ENCODE measurements around the gene PTPRCAP.

Gene PTPRCAP

GRCh38 chr11:67456068-67456705, 18.7 kb upstream of the PTPRCAP start:
- H3K27ac Mint-ChIP-seq = no peak overlapping the region
- H3K9me3 Mint-ChIP-seq = no peaks in the 10 kb centered on the region
- peaks cover 36 to 84% of the 10 kb centered on the region in 2 donors for H3K4me1 Mint-ChIP-seq
- no peak overlapping the region for H3K4me3 Mint-ChIP-seq
- no peaks in the 10 kb centered on the region for H3K36me3 Mint-ChIP-seq
- no peak for ATAC-seq (replicated peaks)
- H3K27me3 Mint-ChIP-seq = no peaks in the 10 kb centered on the region
- no peak for DNase-seq

- H3K36me3 Mint-ChIP-seq = no peaks in the 10 kb centered on the region
- H3K27me3 Mint-ChIP-seq = no peaks in the 10 kb centered on the region
- H3K4me1 Mint-ChIP-seq = peaks cover 35 to 84% of the 10 kb centered on the region in 2 donors
- H3K4me3 Mint-ChIP-seq = no peak within 1 kb of the TSS
- DNase-seq (no peak), ATAC-seq (replicated peaks) (no peak)
- H3K27ac Mint-ChIP-seq = peak within 1 kb of the TSS; percentile 65
- H3K9me3 Mint-ChIP-seq = no peaks in the 10 kb centered on the region
Measured at GRCh38 chr11:67455054-67455453, 17.6 kb upstream of the PTPRCAP start, which contains the start of gene CABP4. TSS of gene CABP4 (plus strand) at chr11:67455354. CDS start at chr11:67455424, 70 bp downstream.

- H3K4me1 Mint-ChIP-seq = peaks cover 35 to 84% of the 10 kb centered on the region in 2 donors
- H3K27ac Mint-ChIP-seq = no peak overlapping the region
Measured at GRCh38 chr11:67453816-67454732, 16.6 kb upstream of the PTPRCAP start.

GRCh38 chr11:67452141-67452952, 14.9 kb upstream of the PTPRCAP start, which contains the start of gene GPR152:
TSS of gene GPR152 (minus strand) at chr11:67452729. CDS start at chr11:67452724, 5 bp downstream.
- no peaks in the 10 kb centered on the region for H3K27me3 Mint-ChIP-seq
- DNase-seq (no peak), ATAC-seq (replicated peaks) (no peak)
- H3K4me3 Mint-ChIP-seq = peak within 1 kb of the TSS; percentile 32 to 51
- H3K4me1 Mint-ChIP-seq = peaks cover 39 to 83% of the 10 kb centered on the region in 2 donors
- peak within 1 kb of the TSS; percentile 94 for H3K27ac Mint-ChIP-seq
- H3K36me3 Mint-ChIP-seq = no peaks in the 10 kb centered on the region
- no peaks in the 10 kb centered on the region for H3K9me3 Mint-ChIP-seq

More at GRCh38 chr11:67453816-67454732, 16.6 kb upstream of the PTPRCAP start:
- DNase-seq (no peak), ATAC-seq (replicated peaks) (no peak)
- Mint-ChIP-seq H3K27me3 (no peaks in the 10 kb centered on the region), H3K4me3 (no peak overlapping the region), H3K36me3 (no peaks in the 10 kb centered on the region), H3K9me3 (no peaks in the 10 kb centered on the region)

GRCh38 chr11:67451658-67451976, 14.1 kb upstream of the PTPRCAP start:
- Mint-ChIP-seq H3K4me3 (peak overlapping the region; percentile 32 to 51), H3K4me1 (peaks cover 36 to 82% of the 10 kb centered on the region in 2 donors), H3K27ac (peak overlapping the region; percentile 94), H3K36me3 (no peaks in the 10 kb centered on the region), H3K9me3 (no peaks in the 10 kb centered on the region), H3K27me3 (no peaks in the 10 kb centered on the region)
- ATAC-seq (replicated peaks) (no peak), DNase-seq (no peak)

GRCh38 chr11:67450796-67451657, 13.5 kb upstream of the PTPRCAP start:
- Mint-ChIP-seq H3K4me1 (peaks cover 38 to 81% of the 10 kb centered on the region in 2 donors), H3K4me3 (peak overlapping the region in 1 of 2 donors; percentile 32)
- DNase-seq = no peak

GRCh38 chr11:67449116-67449844, 11.8 kb upstream of the PTPRCAP start:
- DNase-seq (no peak), ATAC-seq (replicated peaks) (peak; percentile 12 to 36)
- no peaks in the 10 kb centered on the region for H3K36me3 Mint-ChIP-seq
- H3K4me3 Mint-ChIP-seq = no peak overlapping the region
- no peaks in the 10 kb centered on the region for H3K27me3 Mint-ChIP-seq
- peaks cover 47 to 81% of the 10 kb centered on the region in 2 donors for H3K4me1 Mint-ChIP-seq
- H3K9me3 Mint-ChIP-seq = no peaks in the 10 kb centered on the region
- H3K27ac Mint-ChIP-seq = peak overlapping the region; percentile 80

More at GRCh38 chr11:67450796-67451657, 13.5 kb upstream of the PTPRCAP start:
- Mint-ChIP-seq H3K9me3 (no peaks in the 10 kb centered on the region), H3K27me3 (no peaks in the 10 kb centered on the region), H3K36me3 (no peaks in the 10 kb centered on the region), H3K27ac (peak overlapping the region; percentile 94)
- ATAC-seq (replicated peaks) = no peak

- Mint-ChIP-seq H3K36me3 (no peaks in the 10 kb centered on the region), H3K27me3 (no peaks in the 10 kb centered on the region), H3K4me1 (peaks cover 49 to 86% of the 10 kb centered on the region in 2 donors), H3K4me3 (peak overlapping the region in 1 of 2 donors; percentile 23), H3K27ac (no peak overlapping the region), H3K9me3 (no peaks in the 10 kb centered on the region)
- ATAC-seq (replicated peaks) (no peak), DNase-seq (no peak)
Measured at GRCh38 chr11:67448220-67448609, 10.7 kb upstream of the PTPRCAP start.

- Mint-ChIP-seq H3K9me3 (no peaks in the 10 kb centered on the region), H3K4me1 (peaks cover 61 to 89% of the 10 kb centered on the region in 2 donors), H3K36me3 (peaks cover 3 to 15% of the 10 kb centered on the region in 2 donors), H3K4me3 (peak overlapping the region; percentile 75 to 82), H3K27ac (peak overlapping the region; percentile 79), H3K27me3 (no peaks in the 10 kb centered on the region)
- DNase-seq = no peak
- ATAC-seq (replicated peaks) = no peak
Measured at GRCh38 chr11:67445515-67445914, 8.0 kb upstream of the PTPRCAP start.

- H3K27me3 Mint-ChIP-seq = no peaks in the 10 kb centered on the region
- peaks cover 18 to 38% of the 10 kb centered on the region in 2 donors for H3K36me3 Mint-ChIP-seq
- ATAC-seq (replicated peaks) (peak; percentile 1 to 5), DNase-seq (no peak)
- peak overlapping the region; percentile 81 to 85 for H3K4me3 Mint-ChIP-seq
- peak overlapping the region; percentile 96 for H3K27ac Mint-ChIP-seq
- no peaks in the 10 kb centered on the region for H3K9me3 Mint-ChIP-seq
- peaks cover 63 to 93% of the 10 kb centered on the region in 2 donors for H3K4me1 Mint-ChIP-seq
Measured at GRCh38 chr11:67442504-67443404, 5.3 kb upstream of the PTPRCAP start.

GRCh38 chr11:67441731-67442351, 4.4 kb upstream of the PTPRCAP start:
- H3K4me1 Mint-ChIP-seq = peaks cover 63 to 86% of the 10 kb centered on the region in 2 donors
- H3K9me3 Mint-ChIP-seq = no peaks in the 10 kb centered on the region
- H3K27ac Mint-ChIP-seq = peak overlapping the region; percentile 96
- peak overlapping the region; percentile 81 to 85 for H3K4me3 Mint-ChIP-seq
- no peak for DNase-seq
- peaks cover 24 to 45% of the 10 kb centered on the region in 2 donors for H3K36me3 Mint-ChIP-seq
- no peaks in the 10 kb centered on the region for H3K27me3 Mint-ChIP-seq
- no peak for ATAC-seq (replicated peaks)

All from stimulated activated naive B cell treated with anti-CD40 and anti-IgM and Interleukin-4, amounts not matched to agents 10 μg/mL and 1 μg/mL and 100 μg/mL, for 72 hours (primary cell).